HG03103 (cell line): ENCODE results near the gene FAM168A.

Experiments
- ATAC-seq: cut with Tn5 transposase; IDR thresholded peaks from one replicate; pipeline ENCODE4 v1.9.1; 2021; ENCODE audit warnings: low read depth; ENCODE audit not compliant: unreplicated experiment

The FAM168A gene

DNA sequence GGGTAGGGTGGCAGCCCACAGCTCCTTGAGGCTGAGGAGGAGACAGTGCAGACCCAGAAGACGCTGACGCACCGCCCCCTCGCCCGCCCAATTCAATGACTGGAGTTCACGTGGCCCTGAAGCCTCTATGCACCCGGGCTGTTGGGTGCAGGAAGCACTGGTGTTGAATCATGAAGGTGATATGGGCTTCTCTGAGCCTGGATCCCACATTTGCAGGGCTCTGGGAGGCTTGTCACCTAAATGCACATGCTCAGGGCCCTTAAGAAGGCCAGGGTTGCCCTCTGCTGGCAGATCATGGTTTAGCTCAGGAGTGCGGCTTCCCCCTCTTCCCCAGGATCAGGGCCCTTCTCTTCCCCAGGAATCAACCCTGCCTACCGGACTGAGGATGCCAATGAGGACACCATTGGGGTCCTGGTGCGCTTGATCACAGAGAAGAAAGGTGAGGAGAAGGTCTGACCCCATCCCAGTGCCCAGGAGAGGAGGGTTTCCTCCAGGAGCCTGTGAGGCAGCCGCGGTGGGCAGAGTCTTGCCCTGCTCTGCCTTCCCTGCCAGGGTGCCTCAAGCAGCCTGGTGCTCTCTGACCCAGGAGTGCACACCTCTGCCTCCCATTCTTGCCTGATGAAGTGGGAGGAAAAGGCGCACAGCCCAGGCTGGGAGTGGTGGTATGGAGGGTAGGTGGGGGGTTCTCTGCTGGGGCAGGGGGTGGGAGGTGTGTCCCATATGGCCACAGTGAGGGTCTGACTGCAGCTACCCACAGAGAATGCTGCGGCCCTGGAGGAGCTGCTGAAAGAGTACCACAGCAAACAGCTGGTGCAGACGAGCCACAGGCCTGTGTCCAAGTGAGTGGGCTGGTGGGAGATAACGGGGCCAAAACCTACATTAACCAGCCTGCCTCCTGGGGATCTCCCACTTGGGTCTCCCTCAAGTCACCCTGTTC lies 204.2 kb downstream of the FAM168A start:
- no peak for ATAC-seq

DNA sequence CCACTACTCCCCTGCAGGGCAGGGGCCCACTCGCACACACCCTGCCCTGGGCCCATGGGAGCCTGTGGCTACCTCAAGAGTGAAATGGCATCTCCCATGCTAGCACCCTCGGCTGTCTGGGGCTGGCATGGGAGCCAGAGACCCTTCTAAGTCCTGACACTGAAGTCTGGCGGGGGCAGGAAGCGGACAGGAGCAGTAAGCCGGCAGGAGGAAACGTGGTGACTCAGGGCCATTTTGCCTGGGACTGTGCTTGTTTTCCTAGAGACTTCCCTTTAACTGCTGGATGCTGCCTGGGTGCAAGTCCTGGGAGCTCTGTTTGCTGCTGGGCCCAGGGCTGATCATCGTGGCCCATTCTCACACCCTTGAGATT lies 204.9 kb downstream of the FAM168A start:
- ATAC-seq: no peak

- ATAC-seq: no peak
Observed at GRCh38 chr11:73392108-73393010, 205.6 kb downstream of the FAM168A start.

GRCh38 chr11:73391665-73392064 lies 206.2 kb downstream of the FAM168A start:
- no peak for ATAC-seq

GRCh38 chr11:73390601-73391565 lies 207.0 kb downstream of the FAM168A start:
- no peak for ATAC-seq

GRCh38 chr11:73389916-73390315 lies 208.0 kb downstream of the FAM168A start:
- no peak for ATAC-seq

- ATAC-seq: no peak
Observed at GRCh38 chr11:73389134-73389525, 208.8 kb downstream of the FAM168A start.

DNA sequence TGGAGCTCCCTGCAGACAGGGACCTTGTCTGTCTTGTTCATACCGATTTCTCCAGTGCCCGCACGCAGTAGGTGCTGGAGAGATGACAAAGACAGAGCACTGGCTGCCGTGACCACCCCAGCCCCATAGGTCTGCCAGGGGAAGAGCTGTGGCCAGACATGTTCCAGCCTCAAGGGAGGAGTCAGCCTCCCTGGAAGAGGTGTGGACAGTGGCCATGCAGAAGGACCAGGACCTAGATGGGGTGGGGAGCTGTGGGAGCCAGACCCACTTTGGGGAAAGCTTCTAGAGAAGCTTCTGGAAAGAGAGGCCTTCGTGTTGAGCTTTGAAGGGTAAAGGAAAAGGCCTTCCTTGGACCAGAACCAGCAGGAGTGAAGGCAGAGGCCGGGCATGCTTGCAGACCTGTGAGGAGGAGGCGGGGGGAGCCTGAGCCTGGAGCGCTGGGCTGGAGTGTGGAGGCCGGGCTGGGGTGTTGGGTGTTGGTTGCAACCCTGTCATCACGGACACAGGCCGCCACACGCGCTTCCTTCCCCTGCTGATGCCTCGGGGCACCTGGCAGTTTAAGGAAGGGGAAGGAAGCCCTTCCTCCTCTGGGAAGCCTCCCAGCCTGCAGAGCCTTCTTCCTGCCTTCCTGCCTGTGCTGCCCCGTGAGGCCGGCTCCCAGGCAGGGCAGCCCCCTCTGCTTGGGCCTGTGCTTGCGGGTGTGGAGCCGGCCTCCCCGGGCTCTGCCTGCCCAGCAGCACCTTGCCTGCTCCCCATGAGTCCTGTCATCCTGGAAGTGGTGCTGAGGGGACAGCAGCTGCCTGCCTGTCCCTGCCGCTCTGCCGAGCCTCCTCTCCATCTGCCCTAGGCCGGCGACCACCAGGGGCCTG lies 209.4 kb downstream of the FAM168A start:
- no peak for ATAC-seq

GRCh38 chr11:73387594-73388264 lies 210.2 kb downstream of the FAM168A start:
- ATAC-seq: no peak

- ATAC-seq: no peak
Observed at GRCh38 chr11:73386546-73386945, 211.4 kb downstream of the FAM168A start.

GRCh38 chr11:73386016-73386415 lies 211.9 kb downstream of the FAM168A start:
- ATAC-seq: no peak

DNA sequence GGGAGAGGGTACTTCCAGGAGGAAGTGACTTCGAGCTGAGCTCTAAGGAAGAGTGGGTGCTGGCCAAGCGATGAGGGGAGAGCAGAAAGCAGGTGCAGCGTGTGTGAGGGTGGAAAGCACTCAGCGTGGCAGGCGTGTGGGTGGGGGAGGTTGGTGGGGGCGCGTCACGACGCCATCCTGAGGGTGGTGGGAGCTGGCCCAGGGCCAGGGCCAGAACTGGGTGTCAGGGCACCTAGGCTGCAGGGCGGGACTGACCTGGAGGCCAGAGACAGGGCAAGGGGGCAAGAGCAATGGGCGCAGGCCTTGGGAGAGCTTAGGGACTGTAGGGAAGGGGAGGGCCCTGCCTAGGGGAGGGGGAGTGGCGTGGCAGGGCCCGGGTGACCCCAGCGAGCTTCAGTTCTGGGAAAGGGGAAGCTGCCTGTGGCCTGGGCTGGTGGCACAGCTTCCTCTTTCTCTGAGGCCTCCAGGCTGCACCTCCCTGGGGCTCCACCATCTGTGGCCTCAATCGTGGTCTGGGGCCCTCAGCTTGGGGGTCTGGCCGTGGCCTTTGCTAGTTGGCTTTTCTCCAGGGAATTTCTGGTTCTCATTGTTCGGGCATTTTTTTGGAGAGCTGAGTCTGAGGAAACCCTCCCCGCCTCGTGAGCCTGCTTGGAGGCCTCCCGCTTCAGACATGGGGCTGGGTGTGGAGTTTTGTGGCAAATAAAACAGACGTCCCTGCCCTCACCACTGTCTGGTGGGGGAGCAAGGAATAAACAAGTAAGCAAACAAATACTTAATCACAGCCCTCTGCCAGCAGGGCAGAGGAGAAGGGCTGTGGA lies 212.8 kb downstream of the FAM168A start:
- ATAC-seq: peak; percentile 45

GRCh38 chr11:73384531-73384871 lies 213.4 kb downstream of the FAM168A start:
- ATAC-seq: no peak

- ATAC-seq: no peak
Observed at GRCh38 chr11:73384125-73384441, 213.8 kb downstream of the FAM168A start.

GRCh38 chr11:73383249-73384124 lies 214.4 kb downstream of the FAM168A start:
- no peak for ATAC-seq

DNA sequence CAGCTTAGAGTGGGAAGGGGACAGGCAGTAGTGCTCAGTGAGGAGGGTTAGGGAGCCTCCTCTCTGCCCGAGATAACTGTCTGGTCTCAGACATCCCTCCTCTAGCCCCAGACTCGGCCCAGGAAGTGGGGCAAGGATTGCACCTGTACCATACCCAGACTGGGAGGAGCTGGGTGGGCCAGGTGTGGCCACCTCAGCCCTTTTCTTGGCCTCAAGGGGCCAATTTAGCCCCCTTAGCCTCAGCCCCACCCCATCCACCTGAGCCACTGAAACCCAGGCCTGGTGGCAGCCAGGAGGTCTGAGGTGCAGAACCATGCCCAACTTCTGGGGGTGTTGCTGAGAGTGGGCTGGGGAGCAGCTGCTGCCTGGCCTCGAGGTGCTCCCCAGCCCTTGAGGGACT lies 215.2 kb downstream of the FAM168A start:
- no peak for ATAC-seq

GRCh38 chr11:73382183-73382582 lies 215.7 kb downstream of the FAM168A start:
- ATAC-seq: no peak
